G401 (cell line): ENCODE data around the gene NACA2. TPM values are rescaled to one million over a fixed set of nuclear protein-coding genes. Genes with fewer than 3 reads are reported as not detected.
"Not testable (repeated sequence)": the region's sequence is repeated elsewhere in the genome, so short reads cannot be mapped to it uniquely, and the experiment has no call there.

Experiments used
- DNase-seq: peaks from one replicate; pipeline ENCODE4 v3.0.0-alpha.2; 2015; ENCODE audit warnings: low spot score
- in situ Hi-C: cut with HindIII; loops from 2 replicates; pipeline ENCODE4 v1.10.0; 2016; ENCODE audit warnings: low sequenced_read_pairs, mixed read lengths
- total RNA-seq: library from RNA; depleted of rRNA; stranded (reverse); fragments of >200 nt; shearing (Covaris generic); gene quantifications from 2 replicates; pipeline ENCODE4 v1.2.3, GENCODE V29; 2014

NACA2 gene
- total RNA-seq, 1 experiment from 2014 or later, result 0.47 TPM

DNA sequence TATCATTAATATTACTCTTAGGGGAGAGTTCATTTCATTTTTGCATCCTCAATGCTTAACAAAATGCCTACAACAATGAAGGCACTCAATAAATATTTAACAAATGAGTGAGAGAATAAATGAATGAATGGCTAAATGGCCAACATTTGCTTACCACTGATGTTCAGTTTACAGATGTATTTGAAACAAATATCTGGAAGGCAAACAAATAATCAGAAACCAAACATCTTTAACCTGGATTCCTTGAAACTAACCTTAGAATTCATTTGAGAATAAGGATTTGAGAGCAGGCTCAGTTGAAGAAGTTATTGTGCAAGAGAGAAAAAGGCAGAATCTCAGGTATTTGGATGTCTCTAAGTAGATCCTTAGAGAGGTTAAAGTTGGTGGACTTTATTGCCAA lies 8.4 kb downstream of the NACA2 start:
- no peak for DNase-seq
- in situ Hi-C loops, result no loop called here

DNA sequence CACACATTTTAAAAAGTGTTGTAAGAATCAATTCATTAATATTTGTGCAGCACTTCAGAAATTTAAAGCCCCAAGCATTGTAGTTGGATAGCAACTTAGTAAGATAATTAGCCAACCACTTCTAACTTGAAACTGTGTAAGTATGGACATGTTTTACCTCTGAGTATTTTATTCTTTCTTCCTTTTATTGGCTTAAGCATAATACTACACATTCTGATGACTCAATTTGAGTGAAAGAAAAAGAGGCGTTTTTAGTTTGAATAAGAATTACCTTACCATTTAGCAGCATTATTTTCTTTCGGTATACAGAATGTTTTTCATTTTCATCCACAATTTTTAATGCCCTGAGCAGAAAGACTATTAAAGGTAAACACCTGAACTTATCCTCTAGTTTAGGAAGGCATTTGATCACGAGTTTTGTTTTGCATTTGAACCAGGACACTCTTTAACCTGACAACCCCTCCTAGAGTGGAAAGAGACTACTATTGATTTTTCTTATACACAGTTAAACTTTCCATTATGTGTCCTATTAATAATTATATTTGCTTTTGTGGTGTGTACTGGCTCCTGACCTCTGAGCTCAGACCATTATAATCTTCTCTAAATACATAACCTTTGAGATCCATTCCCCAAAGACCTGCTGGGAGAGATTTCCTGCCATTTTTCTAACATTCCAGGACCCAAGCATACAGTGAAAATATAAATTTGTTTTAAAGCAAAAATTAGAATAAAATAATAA lies 9.2 kb downstream of the NACA2 start:
- in situ Hi-C loops, result no loop called here
- DNase-seq, result no peak

DNA sequence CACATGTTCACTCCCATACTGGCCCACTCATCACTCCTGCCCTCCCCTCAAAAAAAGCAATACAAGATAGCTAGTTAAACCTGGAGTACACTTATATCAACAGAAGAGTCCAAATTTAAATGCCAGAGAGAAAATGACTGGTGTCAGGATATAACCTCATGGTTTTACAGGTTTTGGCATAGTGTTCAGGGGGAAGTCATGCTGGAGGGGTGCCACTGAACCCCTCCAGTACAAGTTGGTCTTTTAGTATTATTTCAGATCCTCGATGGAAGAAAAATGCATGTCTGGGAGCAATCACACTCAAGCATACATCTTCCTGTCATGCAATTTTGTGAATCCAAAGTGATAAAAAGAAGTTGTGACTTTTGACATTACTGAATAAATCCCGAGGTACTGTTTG lies 10.5 kb downstream of the NACA2 start:
- no peak for DNase-seq
- in situ Hi-C loops, result no loop called here

DNA sequence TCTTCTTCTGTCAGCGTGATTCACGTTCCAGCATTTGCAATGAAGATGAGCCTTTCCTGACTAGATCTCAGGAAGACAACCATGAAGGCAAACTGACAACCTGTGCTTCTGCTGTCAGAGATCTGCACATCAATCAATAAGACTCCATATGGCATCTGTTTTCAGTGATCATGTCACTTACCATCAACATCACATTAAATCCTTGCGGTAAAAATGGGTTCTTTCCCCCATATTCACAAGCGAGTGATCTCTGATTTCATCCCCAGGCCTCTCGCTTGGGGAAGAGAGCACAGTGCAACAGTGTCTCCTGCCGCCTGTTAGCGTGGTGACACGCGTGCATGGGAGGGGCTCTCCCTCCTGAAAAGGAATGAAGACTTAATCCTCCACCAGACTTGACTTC lies 11.1 kb downstream of the NACA2 start:
- in situ Hi-C loops, result no loop called here
- DNase-seq, result no peak

DNA sequence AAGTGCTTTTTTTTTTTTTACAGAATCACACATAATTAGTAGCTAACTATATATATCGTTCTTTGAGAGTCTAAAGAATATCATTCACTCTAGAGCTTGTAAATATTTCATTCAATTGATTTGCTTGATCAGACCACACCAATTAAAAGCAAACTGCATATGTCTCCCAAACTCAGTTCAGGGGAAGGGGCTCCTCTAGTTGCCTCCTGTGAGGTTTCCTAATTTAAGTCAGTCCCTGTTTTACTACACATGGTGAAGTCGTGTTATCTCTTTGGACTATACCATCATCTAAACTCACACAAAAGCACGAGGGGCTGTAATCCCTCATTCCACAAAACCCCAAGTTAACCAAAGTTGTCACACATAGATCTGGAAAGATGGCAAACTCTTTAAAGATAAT lies 11.7 kb downstream of the NACA2 start:
- no peak for DNase-seq
- in situ Hi-C loops, result no loop called here

DNA sequence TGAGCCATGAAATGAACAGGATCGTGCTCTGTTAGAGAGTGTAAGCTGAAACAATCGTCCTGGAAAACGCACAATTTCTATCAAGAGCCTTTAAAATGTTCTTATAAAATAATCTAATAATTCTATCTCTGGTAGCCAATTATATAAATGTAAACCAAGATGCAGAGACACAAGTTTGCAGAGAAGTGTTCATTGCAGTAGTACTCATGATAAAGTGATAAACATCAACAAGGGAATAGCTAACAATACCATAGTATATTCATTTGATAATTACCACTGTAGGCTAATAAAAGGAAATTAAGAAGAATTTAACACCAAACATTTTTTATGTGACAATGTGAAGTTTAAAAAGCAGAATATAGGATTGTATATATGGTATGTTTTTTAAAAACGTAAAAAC lies 12.4 kb downstream of the NACA2 start:
- in situ Hi-C loops, result no loop called here

DNA sequence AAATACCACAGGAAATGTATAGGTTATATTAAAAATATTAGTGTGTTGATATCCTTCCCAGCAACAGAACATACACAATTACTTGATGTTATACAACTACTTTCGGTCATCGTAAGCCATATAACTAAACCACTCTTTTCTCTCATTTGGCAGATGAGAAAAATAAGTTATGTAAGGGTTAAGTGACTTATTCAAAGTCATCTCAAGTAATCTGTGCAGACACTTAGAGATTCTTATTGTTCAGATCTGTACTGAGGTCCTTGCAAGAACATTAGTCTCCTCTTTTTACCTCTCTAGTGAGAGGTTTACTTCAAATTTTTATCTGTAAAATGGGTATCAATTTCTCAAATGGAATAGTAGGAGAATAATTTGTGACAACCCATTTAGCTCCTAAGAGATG lies 15.0 kb downstream of the NACA2 start:
- no peak for DNase-seq
- in situ Hi-C loops, result no loop called here

More for the DNA sequence above, 12.4 kb downstream of the NACA2 start:
- no peak for DNase-seq

DNA sequence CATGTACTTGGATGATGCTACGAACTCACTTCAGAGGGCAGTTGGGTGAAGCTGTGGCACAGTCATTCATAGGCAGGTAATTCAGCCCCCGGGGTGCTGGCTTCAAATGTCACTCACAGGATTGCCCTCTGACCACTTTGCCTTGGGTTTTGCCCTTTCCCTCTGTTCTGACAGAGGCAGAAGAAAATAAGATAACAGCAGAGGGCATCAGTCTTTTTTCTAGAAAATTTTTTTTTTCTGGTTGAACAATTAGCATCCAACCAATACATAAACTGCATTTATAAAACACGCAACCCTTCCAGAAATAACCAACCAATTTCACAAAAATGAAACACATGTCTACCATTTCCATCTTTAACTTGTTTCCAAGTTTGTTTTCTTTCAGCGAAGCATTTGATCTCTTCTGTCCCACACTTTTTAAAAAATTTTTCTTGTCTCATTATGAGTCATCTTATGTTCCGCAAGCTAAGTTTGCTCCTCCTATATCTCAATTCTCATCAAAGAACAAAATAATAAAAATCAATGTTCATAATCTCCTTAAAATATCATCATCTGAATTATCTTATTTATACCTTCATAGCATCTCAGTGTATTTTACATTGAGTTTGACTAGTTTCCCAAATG lies 15.6 kb downstream of the NACA2 start:
- no peak for DNase-seq
- in situ Hi-C loops, result no loop called here

DNA sequence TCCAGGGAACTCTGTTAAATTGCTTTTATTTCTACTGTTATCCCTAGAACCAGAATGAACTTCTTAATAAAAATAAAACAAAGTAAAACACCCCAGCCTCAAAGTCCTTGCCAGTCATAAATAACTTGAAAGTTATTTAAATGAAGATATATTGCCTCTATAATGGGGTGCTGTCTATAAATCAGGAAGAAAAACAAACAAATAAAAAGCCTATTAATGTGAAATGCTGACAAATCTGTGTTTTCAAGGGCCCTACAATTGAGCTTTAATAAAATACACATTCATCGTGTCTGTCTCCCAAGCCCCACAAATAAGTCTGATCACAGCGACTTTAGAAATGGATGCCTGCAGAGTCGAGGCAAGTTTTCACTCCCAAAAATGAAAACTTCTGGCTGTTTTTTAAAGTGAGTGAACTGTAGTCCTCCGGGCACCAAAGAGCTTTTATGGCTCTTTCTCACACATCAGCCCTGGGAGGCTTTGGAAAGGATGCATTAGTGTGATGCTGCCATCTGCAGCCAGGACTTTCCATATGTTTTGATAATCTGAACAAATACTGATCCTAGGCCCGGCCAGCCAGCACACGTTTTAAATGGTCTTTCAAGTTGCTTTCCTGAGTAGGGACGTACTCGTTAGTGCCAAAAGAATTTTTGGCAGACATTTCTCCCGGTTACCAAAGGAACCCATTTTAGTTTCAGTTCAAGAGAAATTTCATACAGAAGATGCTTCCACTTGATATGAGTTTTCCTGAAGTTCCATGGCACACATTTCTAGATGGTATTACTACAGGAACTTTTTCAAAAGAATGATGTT lies 16.3 kb downstream of the NACA2 start:
- peak; percentile 41 for DNase-seq
- in situ Hi-C loops, result no loop called here

DNA sequence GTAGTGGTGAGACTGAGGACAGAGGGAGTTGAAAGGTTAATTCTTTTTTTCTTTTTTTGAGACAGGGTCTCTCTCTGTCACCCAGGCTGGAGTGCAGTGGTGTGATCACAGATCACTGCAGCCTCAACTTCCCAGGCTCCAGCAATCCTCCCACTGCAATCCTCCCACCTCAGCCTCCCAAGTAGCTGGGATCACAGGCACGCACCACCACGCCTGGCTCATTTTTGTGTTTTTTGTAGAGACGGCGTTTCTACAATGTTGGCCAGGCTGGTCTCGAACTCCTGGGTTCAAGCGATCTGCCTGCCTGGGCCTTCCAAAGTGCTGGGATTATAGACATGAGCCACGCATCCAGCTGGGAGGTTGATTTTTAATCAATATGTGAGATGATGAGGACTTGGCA lies 18.5 kb downstream of the NACA2 start:
- in situ Hi-C loops, DNase-seq: not testable (repeated sequence)

DNA sequence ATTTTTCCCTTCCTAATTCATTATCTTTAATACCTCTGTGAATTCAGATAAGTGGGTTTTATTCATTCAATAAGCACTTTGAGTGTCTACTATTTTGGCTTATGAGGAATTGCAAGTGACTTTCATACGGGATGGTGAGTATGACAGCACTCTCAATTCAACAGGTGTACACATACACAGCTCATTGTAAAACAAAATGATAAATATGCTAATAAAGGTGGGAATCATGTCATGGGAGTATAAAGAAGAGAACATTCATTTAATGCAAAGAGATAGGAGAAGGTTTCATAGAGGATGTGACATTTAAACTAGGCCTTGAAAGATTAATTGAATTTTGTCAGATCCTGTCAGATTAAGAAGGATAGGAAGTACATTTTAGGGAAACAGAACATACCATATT lies 19.4 kb downstream of the NACA2 start:
- in situ Hi-C loops, result no loop called here
- DNase-seq, result no peak

DNA sequence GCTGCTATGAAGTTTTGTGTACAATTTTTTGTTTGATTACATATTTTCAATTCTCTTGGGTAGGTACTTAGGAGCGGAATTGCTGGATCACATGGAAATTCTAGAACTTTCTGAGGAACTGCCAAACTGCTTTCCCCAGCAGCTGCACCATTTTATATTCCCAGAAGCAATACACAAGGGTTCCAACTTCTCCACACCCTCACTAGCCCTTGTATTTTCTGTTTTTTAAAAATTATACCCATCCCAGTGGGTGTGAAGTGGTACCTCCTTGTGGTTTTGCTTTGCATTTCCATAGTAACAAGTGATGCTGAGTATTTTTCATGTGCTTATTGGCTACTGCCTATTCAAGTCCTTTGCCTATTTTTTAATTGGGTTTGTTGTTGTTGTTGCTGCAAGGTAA lies 20.9 kb downstream of the NACA2 start:
- in situ Hi-C loops, result no loop called here
- DNase-seq, result no peak

DNA sequence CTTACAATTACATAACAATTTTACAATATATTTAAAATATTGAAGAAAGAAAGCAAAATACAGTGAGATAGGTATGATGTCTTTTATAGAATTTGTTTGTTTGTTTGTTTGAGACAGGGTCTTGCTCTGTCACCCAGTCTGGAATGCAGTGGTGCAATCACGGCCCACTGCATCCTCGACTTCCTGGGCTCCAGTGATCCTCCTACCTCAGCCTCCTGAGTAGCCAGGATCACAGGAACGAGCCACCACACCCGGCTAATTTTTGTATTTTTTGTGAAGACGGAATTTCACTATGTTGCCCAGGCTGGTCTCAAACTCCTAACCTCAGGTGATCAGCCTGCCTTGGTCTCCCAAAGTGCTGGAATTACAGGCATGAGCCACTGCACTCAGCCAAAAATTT lies 21.5 kb downstream of the NACA2 start:
- in situ Hi-C loops, DNase-seq: not testable (repeated sequence)

DNA sequence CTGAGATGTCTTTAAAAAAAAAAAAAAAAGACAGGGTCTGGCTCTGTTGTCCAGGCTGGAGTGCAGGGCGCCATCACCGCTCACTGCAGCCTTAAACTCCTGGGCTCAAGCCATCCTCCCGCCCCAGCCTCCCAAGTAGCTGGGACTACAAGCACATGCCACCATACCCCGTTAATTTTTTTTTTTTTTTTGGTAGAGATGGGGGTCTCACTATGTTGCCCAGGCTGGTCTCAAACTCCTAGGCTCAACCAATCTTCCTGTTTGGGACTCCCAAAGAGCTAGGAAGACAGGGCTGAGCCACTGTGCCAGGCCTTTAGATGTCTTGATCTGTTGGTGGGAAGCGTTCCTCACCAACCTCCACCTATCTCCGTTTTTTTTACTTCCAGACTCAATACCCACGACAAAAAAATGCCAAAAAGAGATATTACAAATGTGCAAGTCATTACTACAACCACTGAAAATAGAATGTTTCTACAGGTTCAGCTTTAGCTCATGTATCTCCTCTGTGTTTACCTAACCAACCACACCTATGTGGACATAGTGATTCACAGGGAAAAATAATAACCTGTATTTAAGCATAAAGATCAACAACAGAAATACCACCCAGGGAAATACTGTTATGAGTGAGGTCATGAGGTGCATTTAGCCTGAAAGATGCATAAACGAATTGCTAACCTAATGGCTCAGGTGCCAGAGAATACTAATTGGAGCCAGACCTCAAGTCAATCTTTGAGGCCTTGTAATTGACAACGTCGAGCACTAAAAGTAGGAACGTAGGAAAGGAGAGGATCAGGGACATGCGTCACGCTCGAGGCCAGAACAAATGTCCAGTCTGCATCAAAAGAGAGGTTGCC lies 22.6 kb downstream of the NACA2 start:
- in situ Hi-C loops, result no loop called here
- no peak for DNase-seq

DNA sequence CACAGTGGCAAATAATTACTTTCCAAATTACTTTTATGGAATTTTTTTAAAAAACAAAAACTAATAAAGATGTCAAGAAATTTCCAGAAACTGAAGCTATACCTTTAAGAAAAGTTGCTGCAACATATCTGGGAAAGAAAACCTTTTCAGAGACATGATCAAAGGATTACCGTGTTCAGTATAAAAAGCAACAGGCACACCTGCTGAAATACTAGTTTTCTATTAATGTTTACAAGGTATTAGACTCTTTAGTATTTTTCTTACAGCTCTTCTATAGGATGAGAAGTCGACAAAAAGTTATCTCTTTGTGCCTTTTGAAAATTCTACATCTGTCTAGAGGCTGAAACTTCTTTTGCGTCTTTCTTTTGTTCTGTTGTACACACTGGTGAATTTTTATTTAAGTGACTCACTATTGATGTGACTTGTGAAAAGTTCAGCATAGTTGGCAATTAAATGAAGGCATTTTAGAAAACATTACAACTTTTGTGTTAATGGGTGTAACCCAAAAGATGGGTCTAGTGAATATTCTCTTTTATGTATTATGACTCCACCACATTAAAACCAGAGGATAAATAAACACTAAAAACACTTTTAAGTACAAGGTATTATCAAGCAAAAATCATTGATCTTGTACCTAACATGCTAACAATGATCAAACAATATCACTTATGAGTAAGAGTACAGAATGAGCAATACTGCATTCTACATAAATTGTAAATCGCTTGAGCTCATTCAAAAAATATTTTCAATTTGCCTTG lies 23.8 kb downstream of the NACA2 start:
- in situ Hi-C loops, result no loop called here
- DNase-seq, result no peak

DNA sequence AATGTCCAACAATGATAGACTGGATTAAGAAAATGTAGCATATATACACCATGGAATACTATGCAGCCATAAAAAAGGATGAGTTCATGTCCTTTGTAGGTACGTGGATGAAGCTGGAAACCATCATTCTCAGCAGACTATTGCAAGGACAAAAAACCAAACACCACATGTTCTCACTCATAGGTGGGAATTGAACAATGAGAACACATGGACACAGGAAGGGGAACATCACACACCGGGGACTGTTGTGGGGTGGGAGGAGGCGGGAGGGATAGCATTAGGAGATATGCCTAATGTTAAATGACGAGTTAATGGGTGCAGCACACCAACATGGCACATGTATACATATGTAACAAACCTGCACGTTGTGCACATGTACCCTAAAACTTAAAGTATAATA lies 24.6 kb downstream of the NACA2 start:
- in situ Hi-C loops, DNase-seq: not testable (repeated sequence)

DNA sequence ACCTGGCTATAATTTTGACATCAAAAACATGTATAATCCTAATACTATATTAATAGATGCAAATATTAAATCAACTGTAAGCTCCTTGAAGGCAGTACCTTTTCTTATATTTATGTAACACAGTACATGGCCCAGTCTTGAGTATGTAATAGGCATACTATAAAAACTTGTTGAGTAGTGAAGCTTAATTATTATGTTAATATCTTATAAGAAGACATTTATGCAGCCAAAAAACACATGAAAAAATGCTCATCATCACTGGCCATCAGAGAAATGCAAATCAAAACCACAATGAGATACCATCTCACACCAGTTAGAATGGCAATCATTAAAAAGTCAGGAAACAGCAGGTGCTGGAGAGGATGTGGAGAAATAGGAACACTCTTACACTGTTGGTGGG lies 25.2 kb downstream of the NACA2 start:
- DNase-seq, in situ Hi-C loops: not testable (repeated sequence)

DNA sequence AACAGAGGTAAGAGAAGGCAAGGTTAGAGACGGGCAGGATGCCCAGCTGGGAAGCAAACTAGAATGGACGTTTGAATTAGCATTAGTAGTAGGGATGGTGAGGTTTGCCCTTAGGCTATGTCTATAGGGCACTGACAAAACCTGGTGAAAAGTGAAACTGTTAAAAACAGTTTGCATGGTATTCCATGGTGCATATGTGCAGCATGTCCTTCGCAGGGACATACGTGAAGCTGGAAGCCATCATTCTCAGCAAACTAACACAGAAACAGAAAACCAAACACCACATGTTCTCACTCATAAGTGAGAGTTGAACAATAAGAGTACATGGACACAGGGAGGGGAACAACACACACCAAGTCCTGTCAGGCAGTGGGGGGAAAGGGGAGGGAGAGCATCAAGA lies 25.8 kb downstream of the NACA2 start:
- in situ Hi-C loops, result no loop called here
- no peak for DNase-seq

DNA sequence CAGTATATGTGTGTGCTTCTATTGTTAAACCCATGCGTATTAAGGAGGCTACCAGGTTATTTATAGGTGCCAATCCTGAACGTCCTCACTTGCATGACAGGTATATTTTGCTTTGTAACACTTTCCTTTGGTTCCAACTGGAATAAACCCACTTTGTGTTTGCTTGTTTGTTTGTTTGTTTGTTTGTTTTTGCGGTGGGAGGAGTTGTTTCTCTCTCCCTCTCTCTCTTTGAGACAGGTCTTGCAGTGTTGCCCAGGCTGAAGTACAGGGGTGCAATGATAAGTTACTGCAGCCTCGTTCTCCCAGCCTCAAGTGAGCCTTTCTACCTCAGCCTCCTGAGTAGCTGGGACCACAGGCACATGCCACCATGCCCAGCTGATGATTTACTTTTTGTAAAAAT lies 28.7 kb downstream of the NACA2 start:
- in situ Hi-C loops, result no loop called here
- no peak for DNase-seq
